CD4-positive, alpha-beta T cell treated with Interleukin-10 for 1 hour (primary cell): Measurements from ENCODE around the gene UCHL5.
A peak's percentile ranks its signal among the peaks of the same experiment; 100 is the strongest.
"Not testable (repeated sequence)": the region's sequence is repeated elsewhere in the genome, so short reads cannot be mapped to it uniquely, and the experiment has no call there.

Experiments used
- DNase-seq: peaks from one replicate; pipeline ENCODE4 v3.0.0-alpha.2; 2020

UCHL5 gene

DNA sequence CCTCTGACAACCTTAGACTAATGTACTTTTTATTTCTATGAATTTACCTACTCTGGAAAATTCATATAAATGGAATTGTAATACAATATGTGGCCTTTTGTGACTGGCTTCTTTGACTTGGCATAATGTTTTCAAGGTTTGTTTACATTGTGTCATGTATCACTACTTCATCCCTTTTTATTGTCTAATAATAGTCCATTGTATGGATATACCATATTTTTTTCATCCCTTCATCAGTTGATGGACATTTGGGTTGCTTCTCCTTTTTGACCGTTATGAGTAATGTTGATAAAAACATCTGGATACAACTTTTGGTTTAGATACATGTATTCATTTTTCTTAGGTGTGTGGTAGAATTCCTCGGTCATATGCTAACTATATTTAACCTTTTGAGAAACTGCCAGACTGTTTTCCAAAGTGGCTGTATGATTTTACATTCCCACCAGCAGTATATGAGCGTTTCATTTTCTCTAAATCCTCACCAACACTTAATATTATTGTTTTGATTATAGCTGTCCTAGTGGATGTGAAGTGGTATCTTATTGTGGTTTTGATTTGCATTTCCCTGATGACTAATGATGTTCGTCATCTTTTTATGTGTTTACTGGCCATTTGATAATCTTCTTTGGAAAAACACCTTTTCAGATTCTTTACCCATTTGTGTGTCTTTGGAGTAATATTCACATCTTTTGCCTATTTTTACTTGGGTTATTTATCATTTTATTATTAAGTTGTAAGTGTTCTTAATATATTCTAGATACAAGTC, 3.7 kb upstream of the UCHL5 start:
- DNase-seq, result no peak

DNA sequence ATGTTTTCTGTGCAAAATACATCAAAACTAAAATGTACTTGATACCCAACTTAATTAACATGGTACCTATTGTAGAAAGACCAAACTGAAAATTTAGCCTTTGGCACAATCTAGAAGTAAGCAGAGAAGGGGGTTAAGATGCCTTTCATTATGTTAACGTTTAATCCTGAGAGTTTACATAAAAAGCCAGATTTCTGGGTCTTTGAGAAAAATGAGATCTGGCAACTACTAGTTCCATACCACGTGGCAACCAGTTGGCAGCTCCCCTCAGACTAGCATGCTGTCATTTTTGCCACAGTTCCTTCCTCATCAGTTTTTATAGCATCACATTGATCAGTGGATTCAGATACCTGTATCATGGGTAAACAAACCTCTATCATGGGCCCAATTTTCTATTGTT, 1.8 kb upstream of the UCHL5 start:
- peak; percentile 12 for DNase-seq

DNA sequence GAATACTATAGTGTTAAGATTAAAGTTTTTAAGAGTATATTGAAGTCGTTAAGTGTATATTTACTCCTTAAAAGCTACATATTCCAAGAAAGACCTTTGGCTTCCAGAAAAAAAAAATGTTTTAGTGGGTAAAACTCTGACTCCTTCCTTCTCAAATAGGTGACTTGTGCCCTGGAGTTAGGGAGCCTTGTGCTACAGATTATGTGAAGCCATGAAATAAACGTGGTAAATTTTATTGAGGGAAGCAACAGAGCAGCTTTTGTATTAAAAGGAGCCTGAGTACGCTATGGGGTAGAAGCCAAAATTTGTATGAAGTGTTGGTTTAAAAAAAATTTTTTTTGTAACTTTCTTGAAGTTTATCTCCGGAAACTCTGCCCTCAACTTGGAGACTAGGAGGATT, 1.2 kb upstream of the UCHL5 start:
- no peak for DNase-seq

- DNase-seq, result no peak
Observed at GRCh38 chr1:193060115-193060403, 899 bp upstream of the UCHL5 start.

GRCh38 chr1:193058529-193059281, 455 bp downstream of the UCHL5 start:
- peak; percentile 61 for DNase-seq

DNA sequence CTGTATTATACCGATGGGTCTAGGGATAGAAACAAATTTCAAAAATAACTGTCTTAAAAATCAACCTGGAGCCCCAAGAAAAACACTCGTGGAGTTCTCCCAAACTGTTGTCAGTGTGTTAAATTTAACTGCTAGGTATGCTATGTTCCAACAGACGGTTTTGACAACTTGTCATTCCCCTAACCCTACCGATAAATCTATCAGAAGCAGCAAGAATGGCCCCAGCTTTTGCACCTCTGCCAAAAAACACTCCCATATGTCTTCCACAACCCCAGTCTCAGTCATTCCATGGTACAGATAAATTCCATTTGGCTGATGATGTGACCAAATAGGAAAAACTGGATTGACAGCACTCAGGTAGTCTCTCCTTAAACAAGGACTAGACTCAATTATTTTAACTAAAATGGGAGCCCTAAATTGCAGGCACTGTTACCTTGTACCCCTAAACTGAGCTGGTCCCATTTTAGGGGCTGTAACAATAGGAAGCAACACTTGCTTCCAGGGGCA, 4.9 kb downstream of the UCHL5 start:
- DNase-seq, result no peak

DNA sequence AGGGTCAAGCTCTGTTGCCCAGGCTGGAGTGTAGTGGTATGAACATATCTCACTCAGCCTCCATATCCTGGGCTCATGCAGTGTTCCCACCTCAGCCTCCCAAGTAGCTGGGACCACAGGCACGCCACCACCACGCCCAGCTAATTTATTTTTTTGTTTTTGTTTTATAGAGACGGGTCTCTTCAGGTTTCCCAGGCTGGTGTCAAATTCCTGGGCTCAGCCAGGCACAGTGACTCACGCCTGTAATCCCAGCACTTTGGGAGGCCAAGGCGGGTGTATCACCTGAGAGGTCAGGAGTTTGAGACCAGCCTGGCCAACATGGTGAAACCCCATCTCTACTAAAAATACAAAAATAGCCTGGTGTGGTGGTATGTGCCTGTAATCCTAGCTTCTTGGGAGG, 10.2 kb downstream of the UCHL5 start:
- not testable (repeated sequence) for DNase-seq

- DNase-seq, result no peak
Observed at GRCh38 chr1:193042766-193043691, 16.1 kb downstream of the UCHL5 start.

GRCh38 chr1:193040011-193040410, 19.1 kb downstream of the UCHL5 start:
- DNase-seq, result no peak

DNA sequence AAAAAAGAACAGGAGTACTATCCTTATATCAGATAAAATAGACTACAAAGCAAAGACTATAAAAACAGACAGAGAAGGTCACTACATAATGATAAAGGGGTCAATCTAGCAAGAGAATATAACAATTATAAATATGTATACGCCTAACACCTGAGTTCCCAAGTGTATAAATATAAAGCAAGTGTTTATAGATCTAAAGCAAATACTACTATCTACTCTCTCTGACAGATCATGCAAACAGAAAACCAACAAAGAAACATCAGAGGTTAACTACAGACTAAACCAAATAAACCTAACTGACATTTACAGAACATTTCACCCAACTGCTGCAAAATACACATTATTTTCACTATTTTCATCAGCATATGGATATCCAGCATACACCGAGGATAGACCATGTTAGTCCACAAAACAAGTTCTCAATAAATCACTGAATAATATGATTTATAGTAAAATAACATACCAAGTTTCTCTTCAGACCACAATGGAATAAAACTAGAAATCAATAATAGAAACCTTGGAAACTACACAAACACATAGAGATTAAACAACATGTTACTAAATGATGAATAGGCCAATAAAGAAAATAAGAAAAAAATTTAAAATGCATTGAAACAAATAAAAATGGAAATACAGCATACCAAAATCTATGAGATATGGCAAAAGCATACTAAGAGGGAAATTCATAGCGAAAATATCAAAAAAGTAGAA, 22.7 kb downstream of the UCHL5 start:
- no peak for DNase-seq

DNA sequence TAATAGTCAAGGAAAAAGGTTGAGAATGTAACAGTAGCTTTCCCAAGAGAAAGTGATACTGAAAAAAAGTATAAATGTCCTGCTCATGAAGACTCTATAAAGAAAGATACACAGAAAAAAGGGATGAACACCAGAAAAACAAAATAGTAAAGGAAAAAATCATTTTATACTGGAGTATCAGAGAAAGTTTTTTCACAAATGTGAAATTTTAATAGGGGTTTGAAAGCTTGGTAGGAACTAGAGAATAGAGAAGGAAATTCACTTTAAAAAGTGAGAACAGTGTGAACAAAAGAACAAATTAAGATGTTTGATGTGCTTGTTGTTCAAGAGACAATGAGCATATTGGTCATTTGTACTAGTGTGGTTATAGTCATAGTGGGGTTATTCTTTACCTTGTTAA, 25.6 kb downstream of the UCHL5 start:
- no peak for DNase-seq

GRCh38 chr1:193032643-193033427, 26.3 kb downstream of the UCHL5 start:
- DNase-seq, result not testable (repeated sequence)

GRCh38 chr1:193031431-193031830, 27.7 kb downstream of the UCHL5 start:
- DNase-seq, result no peak

- no peak for DNase-seq
Observed at GRCh38 chr1:193030280-193030679, 28.9 kb downstream of the UCHL5 start.

DNA sequence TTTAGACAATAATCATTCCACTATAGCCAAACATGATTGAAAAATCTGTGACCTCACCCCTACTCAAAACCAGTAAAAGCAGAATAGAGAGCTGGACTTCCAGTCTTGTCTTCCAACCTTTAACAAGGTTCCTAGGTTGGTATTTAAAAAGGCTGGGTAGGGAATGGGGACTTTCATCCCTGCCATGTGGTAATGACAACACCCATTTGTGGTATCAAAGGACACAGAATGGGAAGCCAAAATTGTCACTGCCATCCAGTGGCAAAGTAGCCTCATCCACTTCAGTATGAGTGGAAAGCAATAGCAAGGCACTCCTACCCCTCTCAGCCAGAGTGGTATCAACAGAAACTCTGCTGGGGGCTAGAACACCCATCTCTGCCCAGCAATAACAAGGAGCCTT, 33.9 kb downstream of the UCHL5 start:
- no peak for DNase-seq

GRCh38 chr1:193019442-193020026, 39.6 kb downstream of the UCHL5 start:
- DNase-seq, result peak; percentile 61

DNA sequence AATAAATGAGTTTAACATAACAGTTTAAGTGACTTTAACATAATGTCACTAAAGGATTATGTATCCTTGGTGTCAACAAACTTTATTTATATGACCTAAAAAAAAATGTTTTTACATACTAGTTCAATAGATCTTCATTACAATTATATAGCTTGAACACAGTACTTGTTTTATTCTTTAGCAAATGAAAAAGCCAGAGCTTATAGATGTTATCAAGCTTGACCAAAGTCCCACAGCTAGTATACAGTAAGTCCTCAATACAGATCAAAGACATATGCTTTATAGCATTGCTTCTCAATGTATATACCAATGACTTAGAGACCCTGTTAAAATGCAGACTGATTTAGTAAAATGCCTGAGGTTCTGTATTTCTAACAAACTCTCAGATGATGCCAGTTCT, 42.4 kb downstream of the UCHL5 start:
- no peak for DNase-seq

DNA sequence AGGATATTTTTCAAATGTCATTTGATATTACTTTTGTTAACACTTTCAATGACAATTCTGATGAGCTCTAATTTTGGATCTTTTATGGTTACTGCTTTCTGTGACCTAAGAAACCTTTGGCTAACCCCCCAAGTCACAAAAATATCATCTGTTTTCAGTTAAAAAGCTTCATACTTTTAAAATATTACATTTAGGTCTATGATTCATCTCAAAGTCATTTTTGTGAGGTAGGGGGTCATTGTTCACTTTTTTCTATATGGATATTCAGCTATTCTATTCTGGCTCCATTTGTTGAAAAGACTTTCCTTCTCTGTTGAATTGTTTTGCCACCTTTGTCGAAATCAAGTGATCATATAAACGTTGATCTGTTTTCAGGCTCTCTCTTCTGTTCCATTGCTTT, 44.8 kb downstream of the UCHL5 start:
- DNase-seq, result no peak

- no peak for DNase-seq
Observed at GRCh38 chr1:193013707-193014106, 45.5 kb downstream of the UCHL5 start.

- DNase-seq, result no peak
Observed at GRCh38 chr1:193013005-193013404, 46.2 kb downstream of the UCHL5 start.

DNA sequence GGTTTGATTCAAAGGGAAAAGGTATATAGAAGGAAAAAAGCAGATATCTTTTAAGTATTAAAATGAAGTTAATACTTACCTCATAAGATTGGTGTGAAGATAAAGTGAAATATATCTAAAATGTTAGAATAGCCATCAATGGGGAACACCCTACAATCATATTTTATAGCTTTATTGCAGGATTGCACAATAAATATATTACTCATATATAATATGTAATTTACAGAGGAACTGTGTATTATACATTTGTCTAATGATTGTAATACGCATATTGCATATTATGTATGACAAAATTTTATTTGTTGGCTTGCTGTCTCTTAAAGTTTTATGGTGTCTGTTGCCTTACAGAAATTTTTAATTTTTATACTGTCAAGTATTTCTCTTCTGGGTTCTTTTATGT, 47.8 kb downstream of the UCHL5 start:
- DNase-seq, result no peak

DNA sequence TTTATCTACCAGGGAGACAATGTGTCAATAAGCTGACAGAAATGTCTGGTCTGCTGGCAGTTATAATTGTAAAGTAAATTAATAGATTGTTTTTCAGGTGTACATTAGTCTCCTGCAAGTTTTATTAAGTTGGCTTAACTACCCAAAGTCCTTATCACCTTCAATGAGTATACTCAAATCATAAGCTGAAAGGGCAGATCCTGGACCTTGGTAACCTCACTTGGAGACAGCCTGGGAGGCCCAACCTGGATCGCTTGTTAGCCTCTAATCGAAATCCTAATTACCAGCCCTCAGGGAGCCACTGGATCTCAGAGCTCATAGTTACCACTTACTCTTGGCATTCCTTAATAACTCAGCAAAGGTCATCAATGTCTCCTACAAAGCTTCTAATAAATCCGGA, 49.7 kb downstream of the UCHL5 start:
- DNase-seq, result no peak
